OCI-LY1 (cell line): ENCODE data around the gene GMPPB.

Experiments used
- CTCF ChIP-seq: fragments of 200-600 bp; sonication (generic), shearing (Covaris generic); IDR thresholded peaks from 2 replicates; pipeline ENCODE4 v1.5.1; 2017; ENCODE audit warnings: mild to moderate bottlenecking, antibody characterized with exemption, low read length, moderate library complexity, mixed read lengths
- EZH2 ChIP-seq: fragments of 200-600 bp; sonication (generic), shearing (Covaris generic); IDR thresholded peaks from 2 replicates; pipeline ENCODE4 v1.8.0; 2017; ENCODE audit warnings: borderline replicate concordance, mixed run types, mild to moderate bottlenecking, antibody characterized with exemption, low read length, moderate library complexity, mixed read lengths

- TF ChIP-seq CTCF (no peak), EZH2 (no peak)
Measured at GRCh38 chr3:49761661-49762060, 37.9 kb upstream of the GMPPB start.
